GM18858 (cell line): ENCODE measurements around the gene CSTPP1.
"Not testable (repeated sequence)": the region's sequence is repeated elsewhere in the genome, so short reads cannot be mapped to it uniquely, and the experiment has no call there.

ENCODE experiments used
- ATAC-seq: cut with Tn5 transposase; IDR thresholded peaks from one replicate; pipeline ENCODE4 v1.9.1; 2021; ENCODE audit not compliant: unreplicated experiment

Gene CSTPP1

DNA sequence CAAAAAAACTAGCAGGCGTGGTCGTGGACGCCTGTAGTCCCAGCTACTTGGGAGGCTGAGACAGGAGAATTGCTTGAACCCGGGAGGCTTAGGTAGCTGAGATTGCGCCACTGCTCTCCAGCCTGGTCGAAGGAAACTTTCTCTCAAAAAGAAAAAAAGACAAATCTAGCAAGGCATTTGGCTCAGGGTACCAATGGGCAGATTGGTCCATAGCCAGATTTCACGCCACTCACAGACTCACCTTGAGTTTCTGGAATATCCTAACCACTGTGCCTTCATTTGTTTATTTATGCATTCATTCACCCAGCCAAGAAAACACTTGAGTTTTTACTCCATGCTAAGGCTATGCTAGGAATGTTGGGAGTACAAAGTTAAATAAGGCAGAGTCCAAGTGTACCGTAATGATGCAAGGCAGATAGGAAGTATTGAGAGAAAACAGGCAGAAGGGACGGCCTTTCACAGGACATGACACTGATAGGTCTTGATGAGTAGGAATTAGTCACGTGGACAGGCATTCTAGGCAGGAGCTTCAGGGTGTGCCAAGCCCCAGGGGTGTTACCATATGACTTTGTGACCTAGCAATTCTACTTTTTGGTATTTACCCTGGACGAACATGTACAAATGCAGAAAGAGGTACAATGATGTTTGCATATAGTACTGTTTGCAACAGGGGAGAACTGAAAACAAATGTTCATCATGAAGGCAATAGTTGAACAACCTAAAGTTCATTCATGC is 252.7 kb downstream of the CSTPP1 start:
- no peak for ATAC-seq

DNA sequence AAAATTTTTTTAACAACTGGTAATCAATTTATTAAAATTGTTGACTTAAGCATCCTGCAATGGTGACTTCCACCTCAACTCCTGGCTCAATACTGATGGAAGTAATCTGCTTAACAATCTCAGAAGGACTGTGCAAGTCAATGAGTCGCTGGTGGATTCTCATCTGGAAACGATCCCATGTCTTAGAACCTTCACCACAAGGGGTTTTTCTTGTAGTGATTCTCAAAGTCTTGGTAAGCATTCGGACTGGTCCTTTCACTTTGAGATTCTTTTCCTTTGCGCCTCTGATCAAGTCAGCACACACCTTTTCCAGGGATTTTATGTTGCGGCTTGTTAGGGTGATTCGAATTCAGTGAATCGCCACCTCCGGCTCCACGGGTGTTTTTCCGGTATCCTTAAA is 254.6 kb downstream of the CSTPP1 start:
- ATAC-seq: not testable (repeated sequence)

DNA sequence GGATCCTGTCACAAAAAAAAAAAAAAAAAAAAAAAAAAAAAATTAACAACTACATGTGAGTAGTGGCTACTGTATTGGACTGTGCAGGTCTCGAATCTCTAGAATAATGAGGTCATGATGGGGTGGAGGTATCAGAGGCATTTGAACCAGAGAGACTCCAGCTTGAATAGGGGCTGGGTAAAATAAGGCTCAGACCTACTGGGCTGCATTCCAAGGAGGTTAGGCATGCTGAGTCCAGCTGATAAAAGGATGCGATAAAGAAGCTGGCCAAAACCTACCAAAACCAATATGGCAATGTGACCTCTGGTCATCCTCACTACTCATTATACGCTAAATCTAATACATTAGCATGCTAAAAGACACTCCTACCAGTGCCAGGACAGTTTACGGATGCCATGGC is 255.6 kb downstream of the CSTPP1 start:
- ATAC-seq: no peak

DNA sequence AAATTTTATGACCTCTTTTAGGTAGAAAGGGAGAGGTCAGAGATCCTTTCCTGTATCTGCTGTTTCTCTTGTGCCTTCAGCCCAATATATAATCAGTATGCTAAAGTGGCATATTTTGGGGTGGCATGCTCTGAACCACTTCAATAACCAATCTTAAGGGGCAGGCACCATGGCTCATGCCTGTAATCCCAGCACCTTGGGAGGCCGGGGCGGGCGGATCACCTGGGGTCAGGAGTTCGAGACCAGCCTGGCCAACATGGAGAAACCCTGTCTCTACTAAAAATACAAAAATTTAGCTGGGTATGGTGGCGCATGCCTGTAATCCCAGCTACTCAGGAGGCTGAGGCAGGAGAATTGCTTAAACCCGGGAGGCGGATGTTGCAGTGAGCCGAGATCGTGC is 261.6 kb downstream of the CSTPP1 start:
- not testable (repeated sequence) for ATAC-seq

DNA sequence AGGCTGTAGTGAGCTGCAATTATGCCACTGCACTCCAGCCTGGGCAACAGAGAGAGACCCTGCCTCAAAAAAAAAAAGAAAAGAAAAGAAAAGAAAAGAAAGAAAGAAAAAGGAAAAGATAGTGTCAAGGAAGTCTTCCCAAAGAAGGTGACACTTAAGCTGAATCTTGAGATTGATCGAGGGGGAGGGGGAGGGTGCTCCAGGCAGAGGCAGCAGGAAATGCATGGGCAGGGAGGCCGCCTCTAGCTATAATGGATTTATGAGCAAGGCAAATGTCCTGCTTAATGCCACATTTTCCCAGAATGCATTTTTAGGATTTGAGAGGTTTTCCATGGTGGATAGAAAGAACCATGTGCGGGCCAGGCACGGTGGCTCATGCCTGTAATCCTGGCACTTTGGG is 264.5 kb downstream of the CSTPP1 start:
- ATAC-seq: no peak

DNA sequence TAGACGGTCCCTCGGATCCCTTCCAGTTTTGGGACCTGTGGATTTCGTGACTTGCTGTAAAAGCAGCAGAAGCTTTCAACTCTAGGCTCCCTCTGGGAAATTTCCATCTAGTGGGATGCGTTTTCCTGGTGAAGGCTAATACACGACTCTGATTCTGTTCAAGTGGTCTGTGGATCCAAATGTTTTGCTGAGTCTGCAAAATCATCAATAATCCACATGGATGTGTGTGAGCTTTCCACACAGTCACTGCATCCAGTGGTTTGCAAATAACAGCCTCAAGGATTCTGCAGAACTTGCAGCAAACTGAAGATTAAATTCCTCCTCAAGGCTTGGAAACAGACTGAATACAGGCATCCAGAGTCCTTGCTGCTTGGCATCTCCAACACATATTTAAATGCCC is 266.0 kb downstream of the CSTPP1 start:
- no peak for ATAC-seq

DNA sequence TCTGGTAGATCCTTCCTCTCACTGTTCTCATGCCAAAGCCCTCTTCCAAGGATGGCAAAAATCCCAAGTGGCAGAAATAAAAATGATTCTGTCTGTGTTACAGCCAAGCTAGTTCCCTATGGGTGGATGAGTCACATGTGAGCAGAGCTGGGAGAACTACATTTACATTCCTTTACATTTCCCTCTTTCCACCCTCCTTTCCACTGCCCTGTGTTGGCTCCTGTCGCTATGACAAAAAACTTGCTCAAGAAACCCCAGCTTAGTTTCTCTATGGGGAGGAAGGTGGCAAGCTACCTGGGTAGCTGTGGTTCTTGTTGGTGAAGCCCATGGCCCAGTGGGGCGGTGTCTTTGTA is 268.1 kb downstream of the CSTPP1 start:
- no peak for ATAC-seq

DNA sequence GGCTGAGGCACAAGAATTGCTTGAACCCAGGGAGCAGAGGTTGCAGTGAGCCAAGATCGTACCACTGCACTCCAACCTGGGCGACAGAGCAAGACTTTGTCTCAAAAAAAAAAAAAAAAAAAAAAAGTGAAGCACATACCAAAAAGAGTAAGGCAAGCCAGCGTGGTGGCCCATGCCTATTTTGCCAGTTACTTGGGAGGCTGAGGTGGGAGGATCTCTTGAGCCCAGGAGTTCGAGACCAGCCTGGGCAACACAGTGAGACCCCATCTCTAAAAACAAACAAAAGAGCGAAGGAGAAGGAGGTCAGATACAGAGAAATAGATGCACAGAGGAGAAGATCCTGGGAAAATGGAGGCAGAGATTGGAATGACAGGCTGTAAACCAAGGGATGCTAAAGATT is 270.0 kb downstream of the CSTPP1 start:
- ATAC-seq: not testable (repeated sequence)

DNA sequence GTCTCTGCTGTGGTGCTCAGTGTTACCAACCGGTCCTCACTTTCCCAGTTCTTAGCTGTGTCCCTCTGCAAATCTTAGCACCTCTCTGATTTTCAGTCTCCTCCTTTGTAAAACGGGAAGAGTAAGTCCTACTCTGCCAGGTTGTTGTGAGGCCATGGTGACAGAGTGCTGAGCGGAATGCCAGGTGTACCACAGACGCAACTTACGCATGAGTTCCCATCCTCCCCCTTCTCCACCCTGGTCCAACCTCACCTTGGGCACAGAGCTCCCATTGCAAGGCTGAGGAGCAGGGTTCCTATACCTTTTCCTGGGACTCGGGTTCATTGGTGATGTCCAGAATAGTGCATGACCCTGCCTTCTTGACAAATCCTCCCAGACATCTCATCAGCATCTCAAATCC is 270.9 kb downstream of the CSTPP1 start:
- ATAC-seq: no peak

DNA sequence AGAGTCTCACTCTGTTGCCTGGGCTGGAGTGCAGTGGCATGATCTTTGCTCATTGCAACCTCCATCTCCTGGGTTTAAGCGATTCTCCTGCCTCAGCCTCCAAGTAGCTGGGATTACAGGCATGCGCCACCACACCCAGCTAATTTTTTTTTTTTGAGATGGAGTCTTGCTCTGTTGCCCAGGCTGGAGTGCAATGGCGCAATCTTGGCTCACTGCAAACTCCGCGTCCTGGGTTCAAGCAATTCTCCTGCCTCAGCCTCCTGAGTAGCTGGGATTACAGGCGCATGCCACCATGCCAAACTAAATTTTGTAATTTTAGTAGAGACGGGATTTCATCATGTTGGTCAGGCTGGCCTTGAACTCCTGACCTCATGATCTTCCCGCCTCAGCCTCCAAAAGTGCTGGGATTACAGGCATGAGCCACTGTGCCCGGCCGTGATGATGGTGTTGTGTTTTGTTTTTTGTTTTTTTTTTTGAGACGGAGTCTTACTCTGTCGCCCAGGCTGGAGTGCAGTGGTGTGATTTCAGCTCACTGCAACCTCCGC is 271.5 kb downstream of the CSTPP1 start:
- ATAC-seq: not testable (repeated sequence)

DNA sequence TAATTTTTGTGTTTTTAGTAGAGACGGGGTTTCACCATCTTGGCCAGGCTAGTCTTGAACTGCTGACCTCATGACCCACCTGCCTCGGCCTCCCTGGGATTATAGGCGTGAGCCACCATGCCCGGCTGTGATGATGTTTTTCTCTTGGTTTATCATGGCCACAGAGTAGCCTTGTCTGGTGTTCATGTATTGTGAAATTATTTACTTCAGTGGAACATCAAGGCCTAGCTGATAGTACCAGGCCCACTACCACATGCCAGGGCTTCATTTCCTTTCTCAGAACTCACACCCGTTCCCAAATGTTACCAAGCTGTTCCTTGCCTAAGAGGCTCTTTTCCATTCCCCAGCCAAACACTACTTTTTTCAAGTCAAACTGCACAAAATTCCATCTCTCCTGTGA is 272.1 kb downstream of the CSTPP1 start:
- no peak for ATAC-seq
